OCI-LY3 (cell line): ENCODE data around the gene INVS.

Experiments used
- H2AFZ ChIP-seq: fragments of 200-600, 300-600 bp; shearing (Covaris generic); 2 replicates; pipeline ENCODE4 v1.6.0; 2014; ENCODE audit warnings: antibody characterized with exemption, low read depth, low read length
- H3K27ac ChIP-seq: fragments of 200-600, 300-600 bp; sonication (generic); 2 replicates; pipeline ENCODE4 v1.5.1; 2014; ENCODE audit warnings: mild to moderate bottlenecking, low read length, moderate library complexity, mixed read lengths
- H3K27me3 ChIP-seq: fragments of 200-600, 300-600 bp; sonication (generic); 2 replicates; pipeline ENCODE4 v1.6.1; 2014; ENCODE audit warnings: low read depth, low read length, mixed read lengths
- H3K36me3 ChIP-seq: fragments of 200-600, 300-600 bp; sonication (generic); replicated peaks from 2 replicates; pipeline ENCODE3; 2014; ENCODE audit warnings: low read depth, low read length, mixed read lengths
- H3K4me1 ChIP-seq: fragments of 300-600, 200-600 bp; sonication (generic); 2 replicates; pipeline ENCODE4 v1.6.1; 2014; ENCODE audit warnings: low read length, mixed read lengths
- H3K4me2 ChIP-seq: fragments of 200-600, 300-600 bp; sonication (generic); 2 replicates; pipeline ENCODE4 v1.6.1; 2014; ENCODE audit warnings: low read length, mixed read lengths
- H3K4me3 ChIP-seq: fragments of 300-600, 200-600 bp; sonication (generic); 2 replicates; pipeline ENCODE4 v1.5.1; 2014; ENCODE audit warnings: antibody characterized with exemption, mild to moderate bottlenecking, low read length, moderate library complexity
- H3K79me2 ChIP-seq: fragments of 300-600, 200-600 bp; shearing (Covaris generic); 2 replicates; pipeline ENCODE4 v1.6.1; 2014; ENCODE audit warnings: mild to moderate bottlenecking, low read length, mixed read lengths
- H3K9ac ChIP-seq: fragments of 300-600, 200-600 bp; shearing (Covaris generic); 2 replicates; pipeline ENCODE4 v1.6.0; 2014; ENCODE audit warnings: mild to moderate bottlenecking, low read length, moderate library complexity
- H3K9me3 ChIP-seq: fragments of 200-600, 300-600 bp; shearing (Covaris generic); 2 replicates; pipeline ENCODE4 v1.6.1; 2014; ENCODE audit warnings: low read length, mixed read lengths; ENCODE audit not compliant: insufficient read depth
- H4K20me1 ChIP-seq: fragments of 200-600, 300-600 bp; sonication (generic); 2 replicates; pipeline ENCODE4 v1.6.1; 2016; ENCODE audit warnings: low read length, mixed read lengths; ENCODE audit not compliant: insufficient read depth
- CTCF ChIP-seq: fragments of 200-600, 300-600 bp; sonication (generic); IDR thresholded peaks from 2 replicates; pipeline ENCODE4 v1.5.1; 2014; ENCODE audit warnings: antibody characterized with exemption, low read length, low read depth
- EZH2phosphoT487 ChIP-seq: fragments of 200-600 bp; shearing (Covaris generic); IDR thresholded peaks from 2 replicates; pipeline ENCODE4 v1.6.1; 2018; ENCODE audit warnings: antibody characterized with exemption, mixed run types, low read depth

Gene INVS

GRCh38 chr9:100096378-100096916, 2.6 kb upstream of the INVS start:
- Histone ChIP-seq H3K27ac (no peak overlapping the region), H3K36me3 (no peaks in the 10 kb centered on the region), H3K9me3 (no peaks in the 10 kb centered on the region), H3K79me2 (peaks cover 74% of the 10 kb centered on the region), H3K27me3 (no peaks in the 10 kb centered on the region), H3K4me3 (no peak overlapping the region), H3K9ac (no peak overlapping the region), H4K20me1 (peaks cover 12% of the 10 kb centered on the region), H3K4me1 (peaks cover 13% of the 10 kb centered on the region), H2AFZ (no peak overlapping the region), H3K4me2 (no peak overlapping the region)
- TF ChIP-seq EZH2phosphoT487 (no peak), CTCF (no peak)

GRCh38 chr9:100098046-100098886, 777 bp upstream of the INVS start:
- Histone ChIP-seq H3K9ac (peak overlapping the region; percentile 89), H3K36me3 (peaks cover 3% of the 10 kb centered on the region), H4K20me1 (peaks cover 4% of the 10 kb centered on the region; the same call in 1 of the 2 replicates), H3K9me3 (no peaks in the 10 kb centered on the region), H3K4me2 (peak overlapping the region; percentile 80), H3K27me3 (no peaks in the 10 kb centered on the region), H3K27ac (peak overlapping the region; percentile 22), H2AFZ (0 out of 2 replicates have a peak overlapping the region, but pooled peaks have one; percentile 15), H3K79me2 (peaks cover 56% of the 10 kb centered on the region), H3K4me3 (peak overlapping the region; percentile 96), H3K4me1 (peaks cover 13% of the 10 kb centered on the region)
- TF ChIP-seq EZH2phosphoT487, result no peak
- no peak for TF ChIP-seq CTCF

GRCh38 chr9:100099722-100100042, 639 bp downstream of the INVS start:
- H3K79me2 ChIP-seq, result peaks cover 48% of the 10 kb centered on the region
- no peak for TF ChIP-seq EZH2phosphoT487
- TF ChIP-seq CTCF, result no peak

GRCh38 chr9:100100146-100100667, 1.2 kb downstream of the INVS start:
- TF ChIP-seq CTCF (no peak), EZH2phosphoT487 (no peak)
- Histone ChIP-seq H3K4me2 (peak overlapping the region; percentile 92), H3K79me2 (peaks cover 46% of the 10 kb centered on the region), H4K20me1 (peaks cover 4% of the 10 kb centered on the region; the same call in 1 of the 2 replicates), H3K27me3 (no peaks in the 10 kb centered on the region), H3K36me3 (peaks cover 4% of the 10 kb centered on the region), H3K4me1 (peaks cover 13% of the 10 kb centered on the region), H2AFZ (0 out of 2 replicates have a peak overlapping the region, but pooled peaks have one; percentile 98), H3K9ac (peak overlapping the region; percentile 81), H3K9me3 (no peaks in the 10 kb centered on the region), H3K27ac (no peak overlapping the region), H3K4me3 (peak overlapping the region; percentile 96)

More at GRCh38 chr9:100099722-100100042, 639 bp downstream of the INVS start:
- peak overlapping the region; percentile 92 for H3K4me2 ChIP-seq
- peak overlapping the region; percentile 38 for H3K27ac ChIP-seq
- peak overlapping the region; percentile 81 for H3K9ac ChIP-seq
- H3K4me1 ChIP-seq, result peaks cover 13% of the 10 kb centered on the region
- H3K27me3 ChIP-seq, result no peaks in the 10 kb centered on the region
- H3K36me3 ChIP-seq, result peaks cover 3% of the 10 kb centered on the region
- peak overlapping the region; percentile 96 for H3K4me3 ChIP-seq
- no peaks in the 10 kb centered on the region for H3K9me3 ChIP-seq
- H2AFZ ChIP-seq, result peak overlapping the region; percentile 98
- H4K20me1 ChIP-seq, result peaks cover 4% of the 10 kb centered on the region; the same call in 1 of the 2 replicates
